ENCODE data around the gene KDM3B. TPM values are rescaled to one million over a fixed set of nuclear protein-coding genes. Genes with fewer than 3 reads are reported as not detected.

KDM3B gene
- total and polyA plus RNA-seq, 2 donors (not counting 1 experiment from before 2014, with no cell fraction given) = 23.6 to 49.4 TPM

- Histone ChIP-seq H3K4me3 (replicated peaks in 1 of 4; ENCODE audit: control extremely low read depth in 1 of 4, insufficient read depth in 1 of 4, low read depth in 3 of 4, low read length in 4 of 4) (no peak overlapping the region), H4K20me1 (ENCODE audit: control insufficient read depth, extremely low read depth, insufficient read depth, low read length) (no peaks in the 10 kb centered on the region)
These were observed 101.6 kb downstream of the KDM3B start for GRCh38 chr5:138454121-138454520.

GRCh38 chr5:138455232-138455930, 102.9 kb downstream of the KDM3B start:
- H3K27ac ChIP-seq (ENCODE audit: insufficient read depth, low read length) = no peak overlapping the region
- H3K9me3 ChIP-seq (ENCODE audit: control insufficient read depth, insufficient read depth, low read depth, low read length) = no peaks in the 10 kb centered on the region
- H2AFZ ChIP-seq (ENCODE audit: low read length) = no peak overlapping the region
- H3K36me3 ChIP-seq (ENCODE audit: control insufficient read depth, insufficient read depth, low read length) = no peaks in the 10 kb centered on the region
- H3K79me2 ChIP-seq (ENCODE audit: control insufficient read depth, insufficient read depth, low read length) = no peaks in the 10 kb centered on the region
- H3K4me2 ChIP-seq (ENCODE audit: extremely low read depth, insufficient read depth, low read length) = no peak overlapping the region
- no peaks in the 10 kb centered on the region for H3K4me1 ChIP-seq (ENCODE audit: control insufficient read depth, extremely low read depth, insufficient read depth, low read length)
- TF ChIP-seq EZH2 (IDR thresholded peaks at IDR 0.05; ENCODE audit: low read length, missing control alignments) (no peak), CTCF (conservative IDR thresholded peaks at IDR 0.05 in 1 of 2, IDR thresholded peaks at IDR 0.05 in 1 of 2; ENCODE audit: low read depth in 1 of 2, low read length in 2 of 2) (no peak)
- no peak for DNase-seq (ENCODE audit: low read depth in 2 of 2)
- no peak overlapping the region for H3K9ac ChIP-seq (ENCODE audit: insufficient read depth, low read length)
- no peaks in the 10 kb centered on the region for H3K27me3 ChIP-seq (ENCODE audit: control insufficient read depth, insufficient read depth, low read length)
- H3K4me3 ChIP-seq (replicated peaks in 1 of 4; ENCODE audit: control extremely low read depth in 1 of 4, insufficient read depth in 1 of 4, low read depth in 3 of 4, low read length in 4 of 4) = no peak overlapping the region
- no peaks in the 10 kb centered on the region for H4K20me1 ChIP-seq (ENCODE audit: control insufficient read depth, extremely low read depth, insufficient read depth, low read length)

More at GRCh38 chr5:138454121-138454520, 101.6 kb downstream of the KDM3B start:
- Histone ChIP-seq H3K27me3 (ENCODE audit: control insufficient read depth, insufficient read depth, low read length) (no peaks in the 10 kb centered on the region), H3K9me3 (ENCODE audit: control insufficient read depth, insufficient read depth, low read depth, low read length) (no peaks in the 10 kb centered on the region), H3K79me2 (ENCODE audit: control insufficient read depth, insufficient read depth, low read length) (no peaks in the 10 kb centered on the region), H3K4me2 (ENCODE audit: extremely low read depth, insufficient read depth, low read length) (no peak overlapping the region), H2AFZ (ENCODE audit: low read length) (no peak overlapping the region), H3K36me3 (ENCODE audit: control insufficient read depth, insufficient read depth, low read length) (no peaks in the 10 kb centered on the region), H3K4me1 (ENCODE audit: control insufficient read depth, extremely low read depth, insufficient read depth, low read length) (no peaks in the 10 kb centered on the region), H3K27ac (ENCODE audit: insufficient read depth, low read length) (no peak overlapping the region), H3K9ac (ENCODE audit: insufficient read depth, low read length) (no peak overlapping the region)
- no peak for TF ChIP-seq EZH2 (IDR thresholded peaks at IDR 0.05; ENCODE audit: low read length, missing control alignments)
- no peak for TF ChIP-seq CTCF (conservative IDR thresholded peaks at IDR 0.05 in 1 of 2, IDR thresholded peaks at IDR 0.05 in 1 of 2; ENCODE audit: low read depth in 1 of 2, low read length in 2 of 2)
- no peak for DNase-seq (ENCODE audit: low read depth in 2 of 2)

- no peak for DNase-seq (ENCODE audit: low read depth in 2 of 2)
- Histone ChIP-seq H3K9ac (ENCODE audit: insufficient read depth, low read length) (no peak overlapping the region), H3K4me1 (ENCODE audit: control insufficient read depth, extremely low read depth, insufficient read depth, low read length) (peaks cover 3% of the 10 kb centered on the region), H3K27ac (ENCODE audit: insufficient read depth, low read length) (no peak overlapping the region), H3K27me3 (ENCODE audit: control insufficient read depth, insufficient read depth, low read length) (no peaks in the 10 kb centered on the region), H2AFZ (ENCODE audit: low read length) (no peak overlapping the region), H3K9me3 (ENCODE audit: control insufficient read depth, insufficient read depth, low read depth, low read length) (no peaks in the 10 kb centered on the region), H3K79me2 (ENCODE audit: control insufficient read depth, insufficient read depth, low read length) (no peaks in the 10 kb centered on the region), H4K20me1 (ENCODE audit: control insufficient read depth, extremely low read depth, insufficient read depth, low read length) (no peaks in the 10 kb centered on the region), H3K36me3 (ENCODE audit: control insufficient read depth, insufficient read depth, low read length) (no peaks in the 10 kb centered on the region), H3K4me2 (ENCODE audit: extremely low read depth, insufficient read depth, low read length) (peak overlapping the region; percentile 35), H3K4me3 (replicated peaks in 1 of 4; ENCODE audit: control extremely low read depth in 1 of 4, insufficient read depth in 1 of 4, low read depth in 3 of 4, low read length in 4 of 4) (no peak overlapping the region)
- TF ChIP-seq CTCF (conservative IDR thresholded peaks at IDR 0.05 in 1 of 2, IDR thresholded peaks at IDR 0.05 in 1 of 2; ENCODE audit: low read depth in 1 of 2, low read length in 2 of 2) = peak in 1 of 2 donors; percentile 19
- TF ChIP-seq EZH2 (IDR thresholded peaks at IDR 0.05; ENCODE audit: low read length, missing control alignments) = no peak
These were observed 105.2 kb downstream of the KDM3B start for GRCh38 chr5:138457531-138458275.
